ENCODE results near the gene RNASE2. TPM values are rescaled to one million over a fixed set of nuclear protein-coding genes. Genes with fewer than 3 reads are reported as not detected.
"Not testable (repeated sequence)": the region's sequence is repeated elsewhere in the genome, so short reads cannot be mapped to it uniquely, and the experiment has no call there.

Gene RNASE2
- total RNA-seq, 1 donor from 2014 or later: 4.1 TPM

DNA sequence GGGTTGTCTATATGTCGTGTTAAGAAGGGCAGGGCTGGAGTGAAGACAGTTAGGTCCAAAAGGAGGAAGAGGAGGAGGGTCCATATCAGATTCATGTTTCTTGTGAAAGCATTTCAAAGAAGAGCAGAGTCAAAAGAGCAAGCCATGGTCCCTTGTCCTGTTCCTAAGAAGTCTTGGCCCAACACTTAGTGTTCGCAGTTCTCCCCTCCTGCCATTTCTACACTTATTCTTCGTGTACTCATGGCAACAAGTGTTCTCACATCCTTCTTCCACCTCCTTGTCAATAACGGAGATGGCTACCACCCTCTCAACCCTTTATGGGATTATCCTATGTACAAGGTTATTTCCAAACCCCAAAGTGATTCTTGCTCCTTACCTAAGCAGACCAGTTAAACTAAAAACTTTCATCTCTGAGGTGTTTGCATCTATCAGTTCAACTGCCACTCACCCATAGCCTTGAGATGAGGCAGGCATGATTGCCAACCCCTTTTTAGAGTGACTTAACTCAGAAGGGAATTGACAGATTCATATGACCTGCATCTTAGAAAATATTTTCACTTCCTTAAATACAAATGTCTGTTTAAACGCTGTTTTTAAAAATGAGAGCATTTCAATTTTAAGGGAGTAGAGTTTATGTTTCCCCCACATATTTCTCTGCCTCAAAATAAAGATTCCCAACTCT, 19.8 kb upstream of the RNASE2 start:
- H3K4me1 ChIP-seq: no peaks in the 10 kb centered on the region
- intact Hi-C loops (cut with DNase I): no loop called here
- TF ChIP-seq, protein P1, sequence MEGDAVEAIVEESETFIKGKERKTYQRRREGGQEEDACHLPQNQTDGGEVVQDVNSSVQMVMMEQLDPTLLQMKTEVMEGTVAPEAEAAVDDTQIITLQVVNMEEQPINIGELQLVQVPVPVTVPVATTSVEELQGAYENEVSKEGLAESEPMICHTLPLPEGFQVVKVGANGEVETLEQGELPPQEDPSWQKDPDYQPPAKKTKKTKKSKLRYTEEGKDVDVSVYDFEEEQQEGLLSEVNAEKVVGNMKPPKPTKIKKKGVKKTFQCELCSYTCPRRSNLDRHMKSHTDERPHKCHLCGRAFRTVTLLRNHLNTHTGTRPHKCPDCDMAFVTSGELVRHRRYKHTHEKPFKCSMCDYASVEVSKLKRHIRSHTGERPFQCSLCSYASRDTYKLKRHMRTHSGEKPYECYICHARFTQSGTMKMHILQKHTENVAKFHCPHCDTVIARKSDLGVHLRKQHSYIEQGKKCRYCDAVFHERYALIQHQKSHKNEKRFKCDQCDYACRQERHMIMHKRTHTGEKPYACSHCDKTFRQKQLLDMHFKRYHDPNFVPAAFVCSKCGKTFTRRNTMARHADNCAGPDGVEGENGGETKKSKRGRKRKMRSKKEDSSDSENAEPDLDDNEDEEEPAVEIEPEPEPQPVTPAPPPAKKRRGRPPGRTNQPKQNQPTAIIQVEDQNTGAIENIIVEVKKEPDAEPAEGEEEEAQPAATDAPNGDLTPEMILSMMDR (IDR thresholded peaks at IDR 0.05): no peak
- ATAC-seq: no peak
- H3K9me3 ChIP-seq: no peaks in the 10 kb centered on the region
- H3K36me3 ChIP-seq: no peaks in the 10 kb centered on the region
- peaks cover 5% of the 10 kb centered on the region for H3K27me3 ChIP-seq
- DNase-seq: no peak
- no peak overlapping the region for H3K27ac ChIP-seq
- no peak overlapping the region for H3K4me3 ChIP-seq

DNA sequence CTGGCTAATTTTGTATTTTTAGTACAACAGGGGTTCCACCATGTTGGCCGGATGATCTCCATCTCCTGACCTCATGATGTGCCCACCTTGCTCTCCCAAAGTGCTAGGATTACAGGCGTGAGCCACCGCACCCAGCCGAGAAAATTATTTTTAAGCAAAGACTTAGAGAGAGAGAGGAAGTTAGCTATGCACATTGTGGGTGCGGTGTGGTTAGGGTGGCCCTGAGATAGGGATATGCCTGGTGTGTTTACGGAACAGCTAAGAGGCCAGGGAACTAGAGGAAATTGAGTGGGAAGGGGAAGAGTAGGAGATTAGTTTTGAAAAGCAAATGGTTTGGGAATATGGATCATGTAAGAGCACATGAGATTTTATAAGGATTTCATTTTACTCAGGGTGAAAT, 10.1 kb upstream of the RNASE2 start:
- H3K36me3 ChIP-seq; H3K4me3 ChIP-seq; H3K27me3 ChIP-seq; intact Hi-C loops (cut with DNase I); DNase-seq; H3K27ac ChIP-seq; H3K9me3 ChIP-seq; H3K4me1 ChIP-seq: not testable (repeated sequence)
- ATAC-seq: peak; percentile 86

DNA sequence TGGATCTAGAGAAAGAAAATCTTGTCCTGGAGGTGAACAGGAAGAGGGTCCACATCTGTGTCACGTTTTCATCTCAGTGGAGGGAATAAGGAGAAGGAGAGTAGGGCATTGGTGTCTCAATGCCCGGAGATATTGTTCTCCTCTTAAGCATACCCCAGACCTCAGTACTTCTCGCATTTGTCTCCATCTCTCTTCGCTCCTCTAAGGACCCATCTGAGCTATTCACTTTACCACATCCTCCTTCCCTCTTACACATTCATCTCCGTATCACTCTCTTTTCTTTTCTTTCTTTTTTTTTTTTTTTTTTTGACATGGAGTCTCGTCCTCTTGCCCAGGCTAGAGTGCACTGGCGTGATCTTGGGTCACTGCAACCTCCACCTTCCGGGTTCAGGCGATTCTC, 8.6 kb upstream of the RNASE2 start:
- intact Hi-C loops (cut with DNase I); H3K4me1 ChIP-seq; ATAC-seq; H3K36me3 ChIP-seq; H3K4me3 ChIP-seq; H3K27me3 ChIP-seq; DNase-seq; H3K27ac ChIP-seq; H3K9me3 ChIP-seq: not testable (repeated sequence)

DNA sequence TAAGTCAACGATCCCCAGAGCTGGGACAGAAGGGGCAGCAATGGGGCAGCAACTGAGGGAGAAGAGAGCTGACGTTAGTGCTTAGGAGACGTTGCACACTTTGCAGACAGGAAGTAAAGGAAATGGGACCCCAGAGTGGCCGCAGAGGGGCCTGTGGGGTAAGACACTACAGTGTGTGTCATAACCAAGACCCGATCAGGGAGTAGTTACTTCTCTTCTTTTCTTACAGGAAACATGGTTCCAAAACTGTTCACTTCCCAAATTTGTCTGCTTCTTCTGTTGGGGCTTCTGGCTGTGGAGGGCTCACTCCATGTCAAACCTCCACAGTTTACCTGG, 219 bp downstream of the RNASE2 start:
- H3K27ac ChIP-seq; H3K9me3 ChIP-seq; H3K4me1 ChIP-seq; H3K36me3 ChIP-seq; H3K4me3 ChIP-seq; DNase-seq; intact Hi-C loops (cut with DNase I); H3K27me3 ChIP-seq: not testable (repeated sequence)
- peak; percentile 61 for ATAC-seq

DNA sequence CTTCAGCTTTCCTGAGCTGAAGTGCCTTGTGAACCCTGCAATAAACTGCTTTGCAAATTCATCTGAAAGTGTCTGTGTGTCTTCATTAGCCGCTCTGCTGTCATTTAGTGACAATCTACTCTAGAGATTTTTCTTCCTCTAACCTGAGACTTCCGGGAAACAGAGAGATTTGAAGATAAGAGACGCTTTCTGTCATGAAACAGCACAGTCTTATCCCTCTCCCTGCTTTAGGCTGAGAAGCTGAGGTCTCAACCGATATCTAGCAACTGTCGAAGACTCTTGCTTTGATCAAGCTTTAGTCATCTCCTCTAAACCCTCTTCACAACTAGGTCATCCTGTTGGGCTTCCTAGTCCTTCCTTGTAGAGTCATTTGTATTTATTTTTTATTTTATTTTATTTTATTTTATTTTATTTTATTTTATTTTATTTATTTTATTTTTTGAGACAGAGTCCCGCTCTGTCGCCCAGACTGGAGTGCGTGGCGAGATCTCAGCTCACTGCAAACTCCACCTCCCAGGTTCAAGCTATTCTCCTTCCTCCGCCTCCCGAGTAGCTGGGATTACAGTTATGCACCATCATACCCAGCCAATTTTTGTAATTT, 1.2 kb downstream of the RNASE2 start:
- intact Hi-C loops (cut with DNase I): no loop called here

DNA sequence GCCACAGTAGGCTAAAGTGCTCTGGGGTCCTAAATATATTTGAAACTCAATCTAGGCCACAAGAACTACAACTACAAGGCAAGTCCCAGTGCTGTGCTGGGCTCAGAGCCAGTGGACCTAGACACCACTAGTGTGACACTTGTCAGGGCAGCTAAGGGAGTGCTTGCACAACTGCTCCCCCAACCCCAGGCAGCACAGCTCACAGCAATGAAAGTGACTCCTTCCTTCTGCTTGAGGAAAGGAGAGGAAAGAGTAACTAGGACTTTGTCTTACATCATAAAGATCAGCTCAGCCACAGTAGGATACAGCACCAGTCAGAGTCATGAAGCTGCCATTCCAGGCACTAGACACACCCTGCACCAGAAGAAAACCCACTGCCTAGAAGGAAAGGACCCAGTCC, 3.7 kb downstream of the RNASE2 start:
- H3K27ac ChIP-seq; H3K36me3 ChIP-seq; ATAC-seq; H3K4me3 ChIP-seq; H3K9me3 ChIP-seq; DNase-seq; H3K4me1 ChIP-seq; H3K27me3 ChIP-seq; intact Hi-C loops (cut with DNase I): not testable (repeated sequence)

More for the DNA sequence above, 1.2 kb downstream of the RNASE2 start:
- DNase-seq: no peak
- Histone ChIP-seq H3K4me3 (no peak overlapping the region), H3K36me3 (no peaks in the 10 kb centered on the region), H3K4me1 (no peaks in the 10 kb centered on the region), H3K27me3 (no peaks in the 10 kb centered on the region), H3K27ac (no peak overlapping the region), H3K9me3 (no peaks in the 10 kb centered on the region)
- ATAC-seq: no peak
- TF ChIP-seq, protein P1 (IDR thresholded peaks at IDR 0.05): no peak

DNA sequence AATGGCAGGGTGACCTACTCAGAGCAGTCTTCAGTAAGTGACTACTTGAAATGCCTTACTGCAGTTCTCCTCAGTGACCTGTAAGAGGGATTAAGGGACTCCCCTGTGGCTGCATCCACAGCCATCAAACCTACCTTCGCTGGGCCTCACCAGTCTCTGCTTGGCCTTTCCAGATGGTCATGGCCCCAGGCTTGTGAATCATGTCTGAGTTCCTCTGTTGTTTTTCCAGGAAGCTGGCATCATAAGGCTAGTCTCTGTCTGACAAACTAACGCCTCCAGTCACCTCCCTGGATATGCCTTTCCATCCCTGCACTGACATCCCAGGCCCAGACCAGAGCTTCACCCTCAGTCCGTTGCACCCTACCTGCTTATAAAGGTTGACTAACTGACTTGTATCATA, 14.0 kb downstream of the RNASE2 start:
- no peaks in the 10 kb centered on the region for H3K27me3 ChIP-seq
- H3K9me3 ChIP-seq: no peaks in the 10 kb centered on the region
- H3K4me1 ChIP-seq: peaks cover 6% of the 10 kb centered on the region
- no peak for ATAC-seq
- no peaks in the 10 kb centered on the region for H3K36me3 ChIP-seq
- no peak overlapping the region for H3K27ac ChIP-seq
- TF ChIP-seq, protein P1 (IDR thresholded peaks at IDR 0.05): no peak
- no peak for DNase-seq
- no peak overlapping the region for H3K4me3 ChIP-seq
- intact Hi-C loops (cut with DNase I): loop anchor here (10.0 kb wide), 1 partner anchor 115 kb away; no protein-coding TSS in a partner anchor

DNA sequence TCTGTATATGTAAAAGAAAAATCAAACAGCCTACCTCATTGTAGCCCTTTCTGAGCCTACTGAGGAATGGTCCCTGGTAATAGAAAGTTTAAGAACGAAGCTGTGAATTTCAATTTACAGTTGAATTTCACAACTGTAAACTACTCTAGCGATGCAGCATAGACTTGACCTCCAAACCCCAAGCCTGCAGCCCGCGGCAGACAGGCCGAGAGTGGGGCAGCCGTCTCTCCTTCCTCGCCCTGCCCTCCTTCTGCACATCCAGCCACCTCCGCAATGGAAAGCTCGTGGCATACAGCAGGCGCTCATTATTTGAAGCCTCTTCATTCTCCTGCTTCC, 15.3 kb downstream of the RNASE2 start:
- intact Hi-C loops (cut with DNase I): no loop called here
- TF ChIP-seq, protein P1 (IDR thresholded peaks at IDR 0.05): no peak
- Histone ChIP-seq H3K27ac (peak overlapping the region; percentile 74), H3K36me3 (no peaks in the 10 kb centered on the region), H3K27me3 (no peaks in the 10 kb centered on the region), H3K9me3 (no peaks in the 10 kb centered on the region), H3K4me1 (peaks cover 6% of the 10 kb centered on the region), H3K4me3 (peak overlapping the region; percentile 67)
- DNase-seq (no peak), ATAC-seq (peak; percentile 3)

Measured in upper lobe of right lung (tissue), 1 donor.